Posterior vena cava (tissue), 2 donors: ENCODE measurements around the gene SH3RF1. TPM values are rescaled to one million over a fixed set of nuclear protein-coding genes. Genes with fewer than 3 reads are reported as not detected.
"Not testable (repeated sequence)": the region's sequence is repeated elsewhere in the genome, so short reads cannot be mapped to it uniquely, and the experiment has no call there.

Source experiments
- DNase-seq: peaks from one replicate; pipeline ENCODE4 v3.0.0-alpha.2; 2020; ENCODE audit warnings: low spot score
- intact Hi-C, 2 donors: fragments of 100-400 bp; cut with DNase I; formaldehyde crosslinking; loops; one replicate each; pipeline versions ENCODE4 v1.14.1 to v1.14.2; 2022 to 2023
- total RNA-seq, 2 donors: library from RNA; stranded (reverse); fragmentation: NEBNext Ultra II Directional; extraction: Animal tissue kit (Norgen Biotek cat#: 25700); gene quantifications; one replicate each; pipeline ENCODE4 v1.2.1, GENCODE V29; 2021
- donor health status: DM: yes; HTN: yes; CAD: no.
- donor health status: DM: yes; HTN: yes; CAD: no.

SH3RF1 gene
- total RNA-seq, 2 donors from 2014 or later = 13.8 to 20.3 TPM

- intact Hi-C loops = no loop called here
- DNase-seq = no peak
Measured at GRCh38 chr4:169184236-169184635, 86.5 kb downstream of the SH3RF1 start.

GRCh38 chr4:169183581-169183980 lies 87.2 kb downstream of the SH3RF1 start:
- no peak for DNase-seq
- intact Hi-C loops = no loop called here

GRCh38 chr4:169179609-169180521 lies 90.9 kb downstream of the SH3RF1 start:
- intact Hi-C loops = no loop called here
- DNase-seq = no peak

- DNase-seq, intact Hi-C loops: not testable (repeated sequence)
Measured at GRCh38 chr4:169178092-169178491, 92.7 kb downstream of the SH3RF1 start.

GRCh38 chr4:169175476-169175875 lies 95.3 kb downstream of the SH3RF1 start:
- intact Hi-C loops = no loop called here

GRCh38 chr4:169175035-169175434 lies 95.7 kb downstream of the SH3RF1 start:
- intact Hi-C loops = no loop called here
- no peak for DNase-seq

More at GRCh38 chr4:169175476-169175875, 95.3 kb downstream of the SH3RF1 start:
- no peak for DNase-seq

- DNase-seq = no peak
- intact Hi-C loops = no loop called here
Measured at GRCh38 chr4:169174247-169174646, 96.5 kb downstream of the SH3RF1 start.

- DNase-seq = no peak
- intact Hi-C loops = no loop called here
Measured at GRCh38 chr4:169167957-169168858, 102.5 kb downstream of the SH3RF1 start.

- DNase-seq = no peak
- intact Hi-C loops = no loop called here
Measured at GRCh38 chr4:169164669-169165415, 105.9 kb downstream of the SH3RF1 start.

GRCh38 chr4:169163947-169164668 lies 106.6 kb downstream of the SH3RF1 start:
- intact Hi-C loops = no loop called here
- DNase-seq = no peak

- no peak for DNase-seq
- intact Hi-C loops = no loop called here
Measured at GRCh38 chr4:169163495-169163894, 107.3 kb downstream of the SH3RF1 start.

GRCh38 chr4:169160825-169161224 lies 109.9 kb downstream of the SH3RF1 start:
- no peak for DNase-seq
- intact Hi-C loops = no loop called here

GRCh38 chr4:169159624-169160171 lies 111.1 kb downstream of the SH3RF1 start:
- intact Hi-C loops = no loop called here
- no peak for DNase-seq

GRCh38 chr4:169158861-169159260 lies 111.9 kb downstream of the SH3RF1 start:
- intact Hi-C loops = no loop called here
- DNase-seq = no peak

- intact Hi-C loops = no loop called here
- DNase-seq = no peak
Measured at GRCh38 chr4:169158046-169158445, 112.7 kb downstream of the SH3RF1 start.

GRCh38 chr4:169156392-169156791 lies 114.4 kb downstream of the SH3RF1 start:
- no peak for DNase-seq
- intact Hi-C loops = no loop called here

GRCh38 chr4:169154121-169154520 lies 116.6 kb downstream of the SH3RF1 start:
- DNase-seq = no peak
- intact Hi-C loops = no loop called here

- DNase-seq = no peak
- intact Hi-C loops = no loop called here
Measured at GRCh38 chr4:169153481-169154087, 117.2 kb downstream of the SH3RF1 start.
